ENCODE data around the gene ESR1. TPM values are rescaled to one million over a fixed set of nuclear protein-coding genes. Genes with fewer than 3 reads are reported as not detected.

The ESR1 gene
- total and polyA plus RNA-seq, 9 of the 15 experiments (the other 6 are each of a cell fraction or from before 2014, with no cell fraction given) = 0.03 to 0.27 (median 0.08) TPM; not detected in 1

DNA sequence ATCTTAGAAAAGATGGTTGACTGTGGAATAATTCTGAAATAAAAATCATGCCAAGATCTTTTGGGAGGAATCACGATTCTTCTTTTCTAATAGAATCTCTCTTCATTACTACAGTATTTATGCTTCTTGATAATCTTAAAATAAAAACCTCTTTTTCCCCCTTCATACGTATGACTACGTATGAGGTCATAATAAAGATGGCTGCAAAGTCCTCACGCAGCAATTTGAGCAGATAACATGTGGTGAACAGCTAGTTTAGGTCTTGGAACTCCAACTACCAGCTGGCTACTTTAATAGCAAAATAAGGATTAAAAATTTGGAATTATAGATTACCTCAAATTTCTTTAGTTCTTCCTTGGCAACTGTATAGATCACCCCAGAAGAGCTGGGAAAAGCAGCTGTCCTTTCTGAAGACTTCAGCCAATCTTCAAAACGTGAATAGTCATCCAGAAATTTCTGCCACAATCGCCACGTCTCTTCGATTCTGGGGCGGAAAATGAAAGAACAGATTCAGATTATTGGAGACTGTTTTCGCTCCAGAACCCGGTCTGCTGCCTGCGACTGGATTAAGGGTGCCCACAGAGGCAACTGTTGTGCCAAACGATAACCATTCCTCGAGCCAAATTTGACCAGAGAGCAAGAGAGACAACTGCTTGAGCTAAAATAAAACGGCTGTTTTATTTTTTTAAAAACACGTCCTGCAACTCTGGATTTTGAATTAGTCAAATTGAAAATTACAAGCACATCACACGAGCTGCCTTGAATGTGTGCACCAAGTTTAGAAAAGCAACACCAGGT lies 347.3 kb downstream of the ESR1 start (continued):
- no peak for TF ChIP-seq ZNF695 (CRISPR knock-in tag; IDR thresholded peaks at IDR 0.05)
- TF ChIP-seq SMAD2 (IDR thresholded peaks at IDR 0.05; ENCODE audit: low read depth, low read length) = no peak
- no peak for TF ChIP-seq ASH1L (IDR thresholded peaks at IDR 0.05; ENCODE audit: borderline replicate concordance, low read depth, partially characterized antibody)
- no peak for TF ChIP-seq FOXA3 (CRISPR knock-in tag; conservative IDR thresholded peaks at IDR 0.05 in 1 of 2, IDR thresholded peaks at IDR 0.05 in 1 of 2)

DNA sequence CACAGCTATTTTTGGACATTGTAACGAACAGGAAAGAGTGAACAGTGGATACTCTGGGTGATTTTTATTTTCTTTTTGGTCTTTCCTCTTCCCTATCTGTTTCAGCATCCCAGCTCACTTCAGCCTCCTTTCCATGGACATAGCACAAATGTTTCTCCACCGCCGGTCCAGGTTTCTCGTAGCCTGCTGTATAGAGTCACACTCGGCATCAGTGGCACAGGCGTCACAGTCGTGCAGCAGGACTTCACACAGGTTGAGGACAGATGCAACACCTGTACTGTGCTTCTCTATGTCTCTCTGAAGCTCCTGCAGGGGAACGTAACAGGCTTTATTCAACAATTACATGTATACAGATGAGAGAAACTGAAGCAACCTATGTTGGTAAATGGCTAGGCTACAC lies 348.3 kb downstream of the ESR1 start:
- no peak overlapping the region for H2AFZ ChIP-seq (ENCODE audit: low read depth, low read length)
- no peaks in the 10 kb centered on the region for H3K9me1 ChIP-seq (ENCODE audit: control insufficient read depth, insufficient read depth, low read length)
- H3K36me3 ChIP-seq (ENCODE audit: control insufficient read depth, insufficient read depth, low read length) = no peaks in the 10 kb centered on the region
- WGBS (ENCODE audit: insufficient coverage, low coverage, missing lambda C conversion rate) = 0% methylated on average over 8 of the region's 8 CpGs
- no peaks in the 10 kb centered on the region for H3K79me2 ChIP-seq (ENCODE audit: control insufficient read depth, insufficient read depth, low read length)
- H3K9me3 ChIP-seq (replicated peaks; ENCODE audit: control insufficient read depth, insufficient read depth, low read depth, low read length) = no peaks in the 10 kb centered on the region
- intact Hi-C loops (cut with micrococcal nuclease) = no loop called here
- H3K9ac ChIP-seq (ENCODE audit: insufficient read depth in 1 of 2, low read depth in 2 of 2, low read length in 2 of 2) = no peak overlapping the region
- no peak for ATAC-seq
- in situ Hi-C loops (cut with MboI) = no loop called here
- POLR2A ChIA-PET = interaction anchor here (1.3 kb wide), 1 partner anchor 12 kb away, joined by 3 read pairs; no protein-coding TSS in a partner anchor
- DNase-seq (ENCODE audit: extremely low read depth in 1 of 4, low spot score in 3 of 4) = no peak
- no peak overlapping the region for H3K4me2 ChIP-seq (ENCODE audit: insufficient read depth, low read length)
- FAIRE-seq = no peak
- BruUV-seq (replicated peaks) = no TSS peak
- no peak overlapping the region for H3K27ac ChIP-seq (ENCODE audit: extremely low read depth, low read depth, low read length)
- peaks cover 0 to 5% of the 10 kb centered on the region in 2 experiments; a peak in 1 of 5 replicates for H3K27me3 ChIP-seq (ENCODE audit: control insufficient read depth in 2 of 2, insufficient read depth in 2 of 2, low read length in 2 of 2)
- H4K20me1 ChIP-seq (replicated peaks; ENCODE audit: control insufficient read depth, insufficient read depth, low read length) = no peaks in the 10 kb centered on the region
- H3K4me1 ChIP-seq (replicated peaks in 1 of 2; ENCODE audit: control insufficient read depth in 2 of 2, insufficient read depth in 2 of 2, low read length in 2 of 2) = no peaks in the 10 kb centered on the region
- CTCF ChIA-PET (ENCODE audit: low intra/inter-chr PET ratio) = no interaction called here
- no peak overlapping the region for H3K4me3 ChIP-seq
- no peak for TF ChIP-seq NFE2 (IDR thresholded peaks at IDR 0.05; ENCODE audit: low read depth)
- no peak for TF ChIP-seq HDAC2 (IDR thresholded peaks at IDR 0.05)
- no peak for TF ChIP-seq NR2C2 (CRISPR knock-in tag; IDR thresholded peaks at IDR 0.05)
- TF ChIP-seq NR2C2 (tag; IDR thresholded peaks at IDR 0.05) = no peak
- no peak for TF ChIP-seq ZSCAN32 (CRISPR knock-in tag; IDR thresholded peaks at IDR 0.05)
- TF ChIP-seq ZKSCAN3 (CRISPR knock-in tag; IDR thresholded peaks at IDR 0.05) = no peak
- no peak for TF ChIP-seq TSC22D4 (tag; IDR thresholded peaks at IDR 0.05)
- no peak for TF ChIP-seq ZNF239 (CRISPR knock-in tag; IDR thresholded peaks at IDR 0.05)
- no peak for TF ChIP-seq DIDO1 (tag; IDR thresholded peaks at IDR 0.05; ENCODE audit: low read depth)
- TF ChIP-seq TAF9B (IDR thresholded peaks at IDR 0.05; ENCODE audit: partially characterized antibody) = no peak
- no peak for TF ChIP-seq STAT5B (CRISPR knock-in tag; IDR thresholded peaks at IDR 0.05)
- no peak for TF ChIP-seq PHB (CRISPR knock-in tag; IDR thresholded peaks at IDR 0.05)
- TF ChIP-seq, protein P1, sequence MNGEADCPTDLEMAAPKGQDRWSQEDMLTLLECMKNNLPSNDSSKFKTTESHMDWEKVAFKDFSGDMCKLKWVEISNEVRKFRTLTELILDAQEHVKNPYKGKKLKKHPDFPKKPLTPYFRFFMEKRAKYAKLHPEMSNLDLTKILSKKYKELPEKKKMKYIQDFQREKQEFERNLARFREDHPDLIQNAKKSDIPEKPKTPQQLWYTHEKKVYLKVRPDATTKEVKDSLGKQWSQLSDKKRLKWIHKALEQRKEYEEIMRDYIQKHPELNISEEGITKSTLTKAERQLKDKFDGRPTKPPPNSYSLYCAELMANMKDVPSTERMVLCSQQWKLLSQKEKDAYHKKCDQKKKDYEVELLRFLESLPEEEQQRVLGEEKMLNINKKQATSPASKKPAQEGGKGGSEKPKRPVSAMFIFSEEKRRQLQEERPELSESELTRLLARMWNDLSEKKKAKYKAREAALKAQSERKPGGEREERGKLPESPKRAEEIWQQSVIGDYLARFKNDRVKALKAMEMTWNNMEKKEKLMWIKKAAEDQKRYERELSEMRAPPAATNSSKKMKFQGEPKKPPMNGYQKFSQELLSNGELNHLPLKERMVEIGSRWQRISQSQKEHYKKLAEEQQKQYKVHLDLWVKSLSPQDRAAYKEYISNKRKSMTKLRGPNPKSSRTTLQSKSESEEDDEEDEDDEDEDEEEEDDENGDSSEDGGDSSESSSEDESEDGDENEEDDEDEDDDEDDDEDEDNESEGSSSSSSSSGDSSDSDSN (IDR thresholded peaks at IDR 0.05; ENCODE audit: borderline replicate concordance in 1 of 2, low read depth in 2 of 2, low read length in 2 of 2) = no peak
- no peak for TF ChIP-seq XRCC4 (IDR thresholded peaks at IDR 0.05; ENCODE audit: extremely low read depth, insufficient read depth, insufficient read length)
- no peak for TF ChIP-seq NFRKB (IDR thresholded peaks at IDR 0.05; ENCODE audit: low read depth)
